Measurements from ENCODE around the gene ZNF536.

Gene ZNF536

GRCh38 chr19:30570194-30570593 is 198.0 kb downstream of the ZNF536 start:
- DNase-seq, result no peak

GRCh38 chr19:30577551-30578105 is 205.4 kb downstream of the ZNF536 start:
- DNase-seq, result no peak

GRCh38 chr19:30579419-30579818 is 207.2 kb downstream of the ZNF536 start:
- DNase-seq, result no peak

- no peak for DNase-seq
Measured at GRCh38 chr19:30580673-30581072, 208.5 kb downstream of the ZNF536 start.

- no peak for DNase-seq
Measured at GRCh38 chr19:30584090-30584489, 211.9 kb downstream of the ZNF536 start.

- no peak for DNase-seq
Measured at GRCh38 chr19:30587869-30588268, 215.7 kb downstream of the ZNF536 start.

GRCh38 chr19:30590596-30591229 is 218.5 kb downstream of the ZNF536 start:
- no peak for DNase-seq

GRCh38 chr19:30593356-30593755 is 221.2 kb downstream of the ZNF536 start:
- DNase-seq, result no peak

- DNase-seq, result no peak
Measured at GRCh38 chr19:30593975-30594745, 222.0 kb downstream of the ZNF536 start.

- no peak for DNase-seq
Measured at GRCh38 chr19:30596268-30596667, 224.1 kb downstream of the ZNF536 start.

- DNase-seq, result no peak
Measured at GRCh38 chr19:30596813-30597399, 224.7 kb downstream of the ZNF536 start.

- no peak for DNase-seq
Measured at GRCh38 chr19:30598688-30599087, 226.5 kb downstream of the ZNF536 start.

GRCh38 chr19:30602661-30603350 is 230.6 kb downstream of the ZNF536 start:
- no peak for DNase-seq

- DNase-seq, result no peak
Measured at GRCh38 chr19:30604657-30605056, 232.5 kb downstream of the ZNF536 start.

- DNase-seq, result no peak
Measured at GRCh38 chr19:30605333-30605732, 233.1 kb downstream of the ZNF536 start.

GRCh38 chr19:30606114-30607050 is 234.2 kb downstream of the ZNF536 start:
- DNase-seq, result no peak

Data from stimulated activated CD4-positive, alpha-beta T cell treated with anti-CD3 and anti-CD28 coated beads, Interleukin-2, amount 100 ng/mL, for 24 hours (primary cell).